ENCODE measurements around the gene GFPT1. TPM values are rescaled to one million over a fixed set of nuclear protein-coding genes. Genes with fewer than 3 reads are reported as not detected.

GFPT1 gene
- total RNA-seq, 2 donors from 2014 or later, result 46.3 to 55.1 TPM

DNA sequence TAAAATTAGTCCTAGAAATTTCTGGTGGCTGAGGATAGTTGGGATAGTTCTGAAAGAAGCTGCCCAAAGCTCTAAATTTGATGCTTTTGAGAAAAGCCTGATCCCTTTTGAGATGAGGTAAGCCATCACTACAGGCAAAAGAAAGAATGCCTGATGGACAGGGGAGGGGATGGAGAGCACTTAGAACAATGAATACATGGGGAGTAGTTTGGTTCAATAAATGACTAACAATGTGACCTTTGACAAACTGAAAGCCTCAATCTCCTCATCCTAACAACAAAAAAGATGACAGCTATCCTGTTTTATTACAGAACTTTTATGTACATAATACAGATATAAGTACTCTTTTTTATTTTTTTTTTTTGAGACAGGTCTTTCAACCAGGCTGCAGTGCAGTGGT is 42.7 kb downstream of the GFPT1 start:
- Mint-ChIP-seq H3K36me3 (ENCODE audit: insufficient read depth in 2 of 2) (peaks cover 12 to 29% of the 10 kb centered on the region in 2 donors), H3K4me3 (no peak overlapping the region)

DNA sequence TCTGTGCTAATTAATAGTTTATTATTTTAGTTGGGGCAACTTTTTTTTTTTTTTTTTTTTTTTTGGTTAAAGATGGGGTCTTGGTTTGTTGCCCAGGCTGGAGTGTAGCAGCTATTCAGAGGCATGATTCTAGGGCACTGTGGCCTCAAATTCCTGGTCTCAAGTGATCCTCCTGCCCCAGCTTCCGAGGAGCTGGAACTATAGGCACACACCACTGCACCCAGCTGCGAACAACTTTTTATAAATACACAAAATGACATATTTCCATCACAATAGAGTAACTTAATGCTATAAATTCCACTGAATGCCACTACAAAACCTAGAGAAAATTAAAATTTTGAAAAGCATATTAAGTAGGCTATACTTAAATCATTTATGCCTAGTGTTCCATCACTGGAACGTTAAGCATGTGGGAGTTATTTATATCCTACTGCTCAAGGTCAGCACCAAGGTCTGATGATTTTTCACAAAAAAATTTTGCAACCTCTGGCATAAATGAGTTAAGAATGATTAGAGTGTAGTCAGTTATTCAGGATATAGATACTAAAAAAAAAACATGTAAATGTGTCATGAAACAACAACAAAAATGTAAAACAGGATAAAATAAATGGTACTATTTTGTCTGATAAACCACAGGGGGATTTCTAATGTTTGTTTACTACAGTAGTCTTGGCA is 46.8 kb downstream of the GFPT1 start:
- H3K9me3 Mint-ChIP-seq, result no peaks in the 10 kb centered on the region
- DNase-seq, result no peak

More for the DNA sequence above, 42.7 kb downstream of the GFPT1 start:
- Mint-ChIP-seq H3K27me3 (ENCODE audit: low read depth) (no peaks in the 10 kb centered on the region), H3K9me3 (no peaks in the 10 kb centered on the region), H3K4me1 (ENCODE audit: low read depth) (peaks cover 20% of the 10 kb centered on the region), H3K27ac (no peak overlapping the region)
- DNase-seq (no peak), ATAC-seq (replicated peaks in 1 of 2) (peak; percentile 41 to 42)

DNA sequence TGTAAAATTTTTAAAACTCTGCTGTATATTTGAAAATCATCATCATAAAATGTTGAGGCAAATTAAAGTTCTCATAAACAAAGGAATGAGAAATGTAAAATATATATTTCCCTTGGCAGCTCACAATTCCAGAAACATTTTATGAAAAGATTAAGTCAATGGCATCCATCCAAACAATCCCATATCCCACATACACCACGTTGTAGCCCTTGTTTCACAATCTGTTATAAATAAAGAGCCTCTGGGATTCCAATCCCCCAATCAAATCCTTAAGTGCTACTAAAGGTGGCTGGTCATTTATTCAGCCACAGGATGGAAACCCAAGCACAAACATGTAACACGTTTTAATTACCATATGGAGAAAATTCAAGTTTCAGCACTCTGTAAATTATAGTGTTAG is 51.7 kb downstream of the GFPT1 start:
- Mint-ChIP-seq H3K4me1 (ENCODE audit: low read depth) (no peaks in the 10 kb centered on the region), H3K27me3 (ENCODE audit: low read depth) (no peaks in the 10 kb centered on the region), H3K36me3 (ENCODE audit: insufficient read depth in 2 of 2) (peaks cover 2 to 25% of the 10 kb centered on the region in 2 donors), H3K4me3 (no peak overlapping the region), H3K27ac (no peak overlapping the region), H3K9me3 (no peaks in the 10 kb centered on the region)
- DNase-seq (no peak), ATAC-seq (replicated peaks in 1 of 2) (no peak)

More for the DNA sequence above, 46.8 kb downstream of the GFPT1 start:
- peaks cover 4 to 33% of the 10 kb centered on the region in 2 donors for H3K36me3 Mint-ChIP-seq (ENCODE audit: insufficient read depth in 2 of 2)
- no peak overlapping the region for H3K27ac Mint-ChIP-seq
- H3K4me1 Mint-ChIP-seq (ENCODE audit: low read depth), result peaks cover 11% of the 10 kb centered on the region
- ATAC-seq (replicated peaks in 1 of 2), result no peak
- H3K4me3 Mint-ChIP-seq, result no peak overlapping the region
- no peaks in the 10 kb centered on the region for H3K27me3 Mint-ChIP-seq (ENCODE audit: low read depth)

GRCh38 chr2:69333352-69333751 is 53.7 kb downstream of the GFPT1 start:
- no peak for ATAC-seq (replicated peaks in 1 of 2)
- DNase-seq, result no peak
- Mint-ChIP-seq H3K27ac (no peak overlapping the region), H3K4me1 (ENCODE audit: low read depth) (no peaks in the 10 kb centered on the region), H3K36me3 (ENCODE audit: insufficient read depth in 2 of 2) (peaks cover 2 to 25% of the 10 kb centered on the region in 2 donors), H3K9me3 (no peaks in the 10 kb centered on the region), H3K27me3 (ENCODE audit: low read depth) (no peaks in the 10 kb centered on the region), H3K4me3 (no peak overlapping the region)

DNA sequence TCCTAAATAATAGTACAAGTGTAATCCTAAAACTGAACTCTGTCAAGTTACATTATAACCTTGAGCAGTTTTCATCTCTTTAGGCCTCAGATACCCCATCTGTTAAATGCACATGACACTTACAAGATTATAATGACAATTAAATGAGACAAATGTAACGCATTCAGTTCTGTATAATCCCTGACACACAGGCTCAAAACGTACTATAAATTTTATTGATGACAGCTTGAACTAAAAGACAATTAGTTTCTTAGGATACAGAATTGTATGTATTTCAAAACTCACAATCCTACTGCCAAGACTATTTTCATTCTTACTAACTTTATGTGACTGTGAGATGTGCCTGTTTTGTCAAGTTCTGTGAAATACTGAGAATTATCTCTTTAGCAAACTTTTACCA is 56.2 kb downstream of the GFPT1 start:
- no peak overlapping the region for H3K4me3 Mint-ChIP-seq
- H3K4me1 Mint-ChIP-seq (ENCODE audit: low read depth), result no peaks in the 10 kb centered on the region
- peaks cover 5 to 30% of the 10 kb centered on the region in 2 donors for H3K36me3 Mint-ChIP-seq (ENCODE audit: insufficient read depth in 2 of 2)
- H3K27me3 Mint-ChIP-seq (ENCODE audit: low read depth), result no peaks in the 10 kb centered on the region
- DNase-seq (no peak), ATAC-seq (replicated peaks in 1 of 2) (no peak)
- H3K9me3 Mint-ChIP-seq, result no peaks in the 10 kb centered on the region
- H3K27ac Mint-ChIP-seq, result no peak overlapping the region

- Mint-ChIP-seq H3K27ac (no peak overlapping the region), H3K4me1 (ENCODE audit: low read depth) (no peaks in the 10 kb centered on the region), H3K36me3 (ENCODE audit: insufficient read depth in 2 of 2) (peaks cover 3 to 12% of the 10 kb centered on the region in 2 donors), H3K9me3 (no peaks in the 10 kb centered on the region), H3K4me3 (no peak overlapping the region), H3K27me3 (ENCODE audit: low read depth) (no peaks in the 10 kb centered on the region)
- DNase-seq, result no peak
- no peak for ATAC-seq (replicated peaks in 1 of 2)
Observed at GRCh38 chr2:69322631-69323030, 64.4 kb downstream of the GFPT1 start.

GRCh38 chr2:69316550-69316949 is 70.5 kb downstream of the GFPT1 start:
- no peak overlapping the region for H3K4me3 Mint-ChIP-seq
- H3K27me3 Mint-ChIP-seq (ENCODE audit: low read depth), result no peaks in the 10 kb centered on the region
- no peak for ATAC-seq (replicated peaks in 1 of 2)
- peaks cover 5 to 10% of the 10 kb centered on the region in 2 donors for H3K9me3 Mint-ChIP-seq
- no peaks in the 10 kb centered on the region for H3K4me1 Mint-ChIP-seq (ENCODE audit: low read depth)
- peaks cover 8 to 12% of the 10 kb centered on the region in 2 donors for H3K36me3 Mint-ChIP-seq (ENCODE audit: insufficient read depth in 2 of 2)
- DNase-seq, result no peak
- H3K27ac Mint-ChIP-seq, result no peak overlapping the region

GRCh38 chr2:69315160-69315761 is 71.8 kb downstream of the GFPT1 start:
- peaks cover 5 to 10% of the 10 kb centered on the region in 2 donors for H3K9me3 Mint-ChIP-seq
- H3K4me3 Mint-ChIP-seq, result no peak overlapping the region
- no peak for ATAC-seq (replicated peaks in 1 of 2)
- no peak for DNase-seq
- no peak overlapping the region for H3K27ac Mint-ChIP-seq
- no peaks in the 10 kb centered on the region for H3K27me3 Mint-ChIP-seq (ENCODE audit: low read depth)
- no peaks in the 10 kb centered on the region for H3K4me1 Mint-ChIP-seq (ENCODE audit: low read depth)
- H3K36me3 Mint-ChIP-seq (ENCODE audit: insufficient read depth in 2 of 2), result peaks cover 8 to 12% of the 10 kb centered on the region in 2 donors

GRCh38 chr2:69311024-69311416 is 76.0 kb downstream of the GFPT1 start:
- Mint-ChIP-seq H3K4me3 (no peak overlapping the region), H3K27me3 (ENCODE audit: low read depth) (peaks cover 15% of the 10 kb centered on the region)

DNA sequence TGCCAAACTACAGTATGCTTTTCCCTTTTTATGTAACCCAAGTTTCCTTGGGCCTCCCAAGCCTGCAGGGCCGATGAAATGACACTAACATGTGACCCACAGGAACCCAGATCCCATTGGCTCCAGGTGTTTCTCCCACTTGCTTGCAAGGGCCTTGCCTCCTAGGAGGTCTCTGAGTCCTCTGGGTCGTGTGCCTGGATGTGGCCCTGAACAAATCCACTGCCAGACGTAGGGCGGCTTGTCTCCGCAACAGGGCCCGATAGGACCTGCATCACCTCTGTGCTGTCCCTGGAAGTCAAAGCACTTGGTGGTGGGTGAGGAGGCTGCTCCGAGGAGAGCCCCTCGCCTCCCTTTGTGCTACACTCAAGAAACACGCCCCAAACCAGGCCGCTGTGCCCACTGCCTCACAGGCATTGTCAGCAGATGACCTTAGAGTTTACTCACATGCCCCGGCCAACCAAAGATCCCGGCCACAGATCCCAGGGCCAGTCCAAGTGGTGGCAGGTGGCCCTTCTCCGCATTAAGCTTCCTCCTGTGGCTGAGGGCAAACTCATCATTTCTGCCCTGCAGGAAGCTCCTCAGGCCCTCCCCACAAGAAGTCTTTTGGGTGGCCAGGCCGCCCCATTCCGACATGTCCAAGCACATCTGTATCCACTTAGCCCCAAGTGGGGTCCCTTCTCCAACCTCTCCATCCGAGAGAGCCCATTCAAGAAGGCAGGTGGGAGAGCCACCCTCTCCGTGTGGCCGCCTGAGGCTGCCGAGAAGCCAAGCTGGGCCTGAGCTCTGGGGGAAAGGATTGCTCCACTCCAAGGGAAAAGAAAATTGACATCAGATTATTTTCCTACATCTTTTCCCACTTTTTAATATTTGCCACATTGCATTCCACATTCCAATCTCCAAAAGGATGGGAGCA is 76.7 kb downstream of the GFPT1 start:
- peaks cover 16% of the 10 kb centered on the region for H3K4me1 Mint-ChIP-seq (ENCODE audit: low read depth)
- no peak for ATAC-seq (replicated peaks in 1 of 2)

More at GRCh38 chr2:69311024-69311416, 76.0 kb downstream of the GFPT1 start:
- ATAC-seq (replicated peaks in 1 of 2) (no peak), DNase-seq (no peak)
- Mint-ChIP-seq H3K9me3 (peaks cover under 1 to 1% of the 10 kb centered on the region in 2 donors), H3K27ac (peak overlapping the region; percentile 28), H3K36me3 (ENCODE audit: insufficient read depth in 2 of 2) (peaks cover 0 to 5% of the 10 kb centered on the region in 2 donors), H3K4me1 (ENCODE audit: low read depth) (peaks cover 13% of the 10 kb centered on the region)

DNA sequence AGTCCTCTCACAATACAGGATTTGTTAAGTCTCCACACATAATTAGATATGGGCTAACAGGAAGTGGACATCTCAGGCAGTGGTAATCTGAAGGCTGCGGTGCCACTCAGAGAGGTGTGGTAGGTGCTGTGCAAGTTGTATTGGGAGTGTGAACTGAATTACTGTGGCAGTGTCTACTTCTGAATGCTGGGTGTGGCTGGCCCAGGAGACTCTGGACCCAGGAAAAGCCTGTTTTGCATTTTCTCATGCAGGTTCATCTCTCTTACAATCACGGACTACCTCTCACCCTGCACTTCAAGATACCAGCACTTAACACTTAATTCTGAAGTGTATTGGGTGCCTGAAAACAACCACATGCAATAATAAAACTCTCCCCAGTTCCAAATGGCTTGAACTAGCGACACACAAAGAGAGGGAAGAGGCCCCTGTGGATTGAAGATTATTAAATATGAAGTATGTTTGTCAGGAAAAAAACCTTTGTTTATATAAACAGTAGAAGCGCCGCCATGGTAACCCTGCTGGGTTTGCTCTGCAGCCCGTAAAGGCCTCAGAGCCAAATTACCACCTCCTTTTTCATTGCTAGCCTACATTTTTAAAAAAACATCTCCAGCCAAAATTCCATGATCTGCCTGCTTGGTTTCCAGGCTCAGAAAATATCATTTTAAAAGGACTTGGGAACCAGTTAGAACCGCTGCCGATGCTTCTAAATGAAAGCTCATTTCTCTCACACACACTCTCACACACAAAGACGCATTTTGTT is 77.5 kb downstream of the GFPT1 start:
- Mint-ChIP-seq H3K27ac (no peak overlapping the region), H3K4me1 (ENCODE audit: low read depth) (peaks cover 16% of the 10 kb centered on the region), H3K27me3 (ENCODE audit: low read depth) (peaks cover 18% of the 10 kb centered on the region), H3K36me3 (ENCODE audit: insufficient read depth in 2 of 2) (peaks cover 0 to 3% of the 10 kb centered on the region in 2 donors), H3K4me3 (no peak overlapping the region), H3K9me3 (peaks cover 0 to 1% of the 10 kb centered on the region in 2 donors)
- no peak for DNase-seq
- no peak for ATAC-seq (replicated peaks in 1 of 2)

More for the DNA sequence above, 76.7 kb downstream of the GFPT1 start:
- no peak for DNase-seq
- Mint-ChIP-seq H3K4me3 (no peak overlapping the region), H3K27ac (no peak overlapping the region), H3K27me3 (ENCODE audit: low read depth) (peaks cover 18% of the 10 kb centered on the region), H3K36me3 (ENCODE audit: insufficient read depth in 2 of 2) (peaks cover 0 to 3% of the 10 kb centered on the region in 2 donors), H3K9me3 (peaks cover 0 to 1% of the 10 kb centered on the region in 2 donors)

DNA sequence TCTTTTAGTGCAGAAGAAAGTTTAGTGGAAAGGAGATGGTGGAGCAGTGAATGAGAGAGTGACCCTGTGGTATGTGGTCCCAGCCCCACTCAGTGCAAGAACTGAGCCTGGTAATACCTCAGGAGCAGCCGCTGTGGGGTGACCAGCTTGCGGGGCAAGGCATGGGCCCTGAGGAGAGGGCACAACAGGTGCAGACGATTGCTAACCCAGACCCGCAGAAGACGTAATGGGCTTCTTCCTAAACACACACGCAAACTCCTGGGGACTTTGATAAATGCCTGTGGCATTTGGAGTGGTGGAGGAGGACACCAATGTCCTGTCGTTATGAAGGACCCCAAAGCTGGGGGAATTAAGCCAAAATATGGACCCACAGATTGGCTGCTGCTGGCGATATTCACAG is 78.7 kb downstream of the GFPT1 start:
- ATAC-seq (replicated peaks in 1 of 2), result no peak
- DNase-seq, result no peak
- Mint-ChIP-seq H3K4me3 (no peak overlapping the region), H3K36me3 (ENCODE audit: insufficient read depth in 2 of 2) (peaks cover 0 to 6% of the 10 kb centered on the region in 2 donors), H3K9me3 (peaks cover 5 to 6% of the 10 kb centered on the region in 2 donors), H3K27ac (no peak overlapping the region), H3K4me1 (ENCODE audit: low read depth) (peaks cover 16% of the 10 kb centered on the region), H3K27me3 (ENCODE audit: low read depth) (peaks cover 30% of the 10 kb centered on the region)

Data from activated T-cell treated with anti-CD3 and anti-CD28 coated beads, Interleukin-2, amount 50 U/mL, for 72 hours (primary cell).